HG03135 (cell line): Measurements from ENCODE around the gene ARCN1.

Experiments used
- ATAC-seq: cut with Tn5 transposase; IDR thresholded peaks from one replicate; pipeline ENCODE4 v1.9.1; 2021; ENCODE audit warnings: mild to moderate bottlenecking, moderate library complexity; ENCODE audit not compliant: unreplicated experiment

Gene ARCN1

DNA sequence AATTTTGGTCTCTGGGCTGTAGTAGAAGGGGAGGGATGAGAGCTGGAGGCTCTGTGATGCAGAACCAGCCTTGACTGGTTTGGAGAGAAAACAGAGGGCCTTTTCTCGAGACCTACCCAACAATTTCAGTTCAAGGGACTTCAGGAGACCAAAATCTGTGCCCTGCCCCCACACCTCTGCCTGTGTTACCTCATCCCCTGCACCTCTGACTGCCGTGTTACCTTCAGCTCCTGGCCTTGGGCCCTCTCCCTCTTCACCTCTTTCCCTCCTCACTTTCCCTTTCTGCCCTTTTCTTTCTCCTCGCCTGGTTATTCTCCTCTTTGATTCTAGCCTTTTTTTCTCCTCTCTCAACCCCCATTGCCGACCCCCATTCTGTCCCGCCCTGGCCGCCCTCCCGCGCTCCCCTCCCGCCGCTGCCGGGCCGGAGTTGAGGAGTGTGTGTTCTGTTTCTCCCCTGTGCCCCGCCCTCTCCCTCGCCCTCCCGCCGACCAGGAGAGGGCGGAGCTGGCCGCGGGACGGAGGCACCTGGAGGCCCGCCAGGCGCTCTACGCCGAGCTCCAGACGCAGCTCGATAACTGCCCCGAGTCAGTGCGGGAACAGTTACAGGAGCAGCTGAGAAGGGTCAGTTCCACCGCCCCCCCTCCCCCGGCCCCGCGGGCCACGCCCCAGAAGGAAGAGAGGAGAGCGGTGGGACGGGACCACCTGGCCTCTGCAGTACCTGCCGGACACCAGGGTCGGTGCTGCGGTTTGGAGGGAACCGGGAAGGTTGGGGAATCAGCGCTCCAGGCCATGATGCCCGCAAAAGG lies 62.4 kb downstream of the ARCN1 start:
- ATAC-seq: no peak

DNA sequence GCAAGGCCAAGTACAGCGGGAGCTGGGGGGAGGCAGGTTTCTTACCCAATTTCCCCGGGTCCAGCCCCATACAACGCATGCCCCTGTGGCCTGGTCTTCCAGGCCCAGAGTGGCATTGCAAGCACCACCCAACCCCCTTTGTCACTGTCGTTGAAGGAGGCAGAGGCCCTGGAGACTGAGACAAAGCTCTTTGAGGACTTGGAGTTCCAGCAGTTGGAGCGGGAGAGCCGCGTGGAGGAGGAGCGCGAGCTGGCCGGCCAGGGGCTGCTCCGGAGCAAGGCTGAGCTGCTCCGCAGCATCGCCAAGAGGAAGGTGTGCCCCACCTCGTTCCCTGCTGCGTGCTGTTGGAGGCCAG lies 63.0 kb downstream of the ARCN1 start:
- ATAC-seq: no peak

DNA sequence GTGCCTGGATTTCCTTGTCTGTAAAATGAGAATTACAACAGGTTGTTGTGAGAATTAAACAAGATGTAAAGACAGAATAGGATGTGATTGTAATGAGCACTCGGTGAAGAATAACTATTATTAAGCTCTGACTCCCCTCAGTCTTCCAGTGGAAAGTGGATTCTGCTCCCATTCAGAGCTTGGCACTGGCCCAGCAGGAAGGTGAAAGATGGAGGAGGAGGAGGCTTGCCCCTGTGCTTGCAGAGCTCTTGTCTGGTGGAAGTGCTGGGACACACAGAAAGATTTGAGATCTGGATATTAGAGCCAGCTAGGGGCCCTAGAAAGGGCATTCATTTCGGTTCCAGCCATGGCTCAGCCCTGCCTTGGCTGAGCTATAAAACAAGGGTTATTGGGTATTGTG lies 63.4 kb downstream of the ARCN1 start:
- ATAC-seq: no peak

DNA sequence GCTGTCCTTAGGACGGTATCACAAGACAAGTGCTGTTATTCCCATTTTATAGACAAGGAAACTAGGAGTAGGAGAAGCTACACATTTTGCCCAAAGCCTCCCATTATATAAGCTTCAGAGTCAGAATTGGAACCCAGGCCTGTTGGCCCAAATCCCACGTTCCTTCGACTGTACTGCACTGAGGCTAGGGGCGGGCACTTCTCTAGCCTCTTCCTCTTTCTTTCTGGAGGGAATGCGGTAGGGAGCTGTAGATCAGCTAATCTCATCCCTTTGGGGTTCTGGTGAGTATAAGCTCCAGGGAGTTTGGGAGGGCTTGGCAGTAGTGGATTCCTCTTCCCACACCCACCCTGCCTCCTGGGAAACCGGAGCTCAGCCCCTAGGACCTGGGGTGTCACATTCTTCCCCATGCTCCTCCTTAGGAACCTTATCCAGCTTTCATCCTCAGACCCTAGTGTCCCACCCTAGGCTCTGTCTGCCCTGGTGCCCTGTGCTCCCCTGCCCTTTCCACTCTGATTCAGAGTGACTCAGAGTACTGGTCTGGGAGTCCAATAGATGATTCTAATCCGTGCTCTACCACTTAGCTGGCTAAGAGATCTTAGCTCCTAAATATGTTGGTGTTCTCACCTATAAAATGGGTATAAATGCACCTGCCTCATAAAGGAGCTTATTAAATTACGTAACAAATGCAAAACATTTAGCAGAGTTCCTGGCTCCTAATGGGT lies 64.5 kb downstream of the ARCN1 start:
- no peak for ATAC-seq

DNA sequence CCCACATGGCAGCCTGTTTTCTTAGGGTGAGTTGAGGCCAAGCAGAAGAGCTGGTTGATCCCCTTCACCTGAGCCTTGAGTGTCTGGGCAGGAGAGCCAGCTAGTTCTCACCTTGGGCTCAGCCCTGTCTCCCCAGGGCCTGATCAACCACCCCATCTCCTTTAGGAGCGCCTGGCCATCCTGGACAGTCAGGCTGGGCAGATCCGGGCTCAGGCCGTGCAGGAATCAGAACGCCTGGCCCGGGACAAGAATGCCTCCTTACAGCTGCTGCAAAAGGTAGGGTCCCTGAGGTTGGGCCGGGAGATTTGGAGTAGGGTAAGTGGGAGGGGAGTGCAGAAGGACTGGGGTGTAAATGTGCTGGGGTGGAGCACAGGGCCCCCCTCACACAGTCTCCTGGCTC lies 66.5 kb downstream of the ARCN1 start:
- ATAC-seq: no peak

DNA sequence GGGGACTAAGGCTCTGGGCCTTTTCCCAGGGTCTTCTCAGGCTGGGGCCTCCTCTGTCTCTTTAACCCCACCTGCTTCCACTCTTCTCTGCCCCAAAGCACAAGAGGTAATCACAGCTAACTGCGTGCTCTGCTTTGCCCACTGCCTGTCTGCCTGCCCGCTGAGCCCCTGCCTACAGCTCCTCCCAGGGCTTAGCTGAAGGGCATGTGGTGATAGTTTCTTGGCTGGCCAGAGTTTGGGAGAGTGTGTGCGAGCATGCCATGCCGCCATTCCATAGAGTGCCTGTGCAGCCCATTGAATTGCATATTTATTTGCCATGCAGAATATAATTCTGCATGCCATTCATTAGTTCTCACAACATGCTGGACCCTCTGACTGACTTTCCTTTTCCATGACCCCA lies 67.7 kb downstream of the ARCN1 start:
- no peak for ATAC-seq

DNA sequence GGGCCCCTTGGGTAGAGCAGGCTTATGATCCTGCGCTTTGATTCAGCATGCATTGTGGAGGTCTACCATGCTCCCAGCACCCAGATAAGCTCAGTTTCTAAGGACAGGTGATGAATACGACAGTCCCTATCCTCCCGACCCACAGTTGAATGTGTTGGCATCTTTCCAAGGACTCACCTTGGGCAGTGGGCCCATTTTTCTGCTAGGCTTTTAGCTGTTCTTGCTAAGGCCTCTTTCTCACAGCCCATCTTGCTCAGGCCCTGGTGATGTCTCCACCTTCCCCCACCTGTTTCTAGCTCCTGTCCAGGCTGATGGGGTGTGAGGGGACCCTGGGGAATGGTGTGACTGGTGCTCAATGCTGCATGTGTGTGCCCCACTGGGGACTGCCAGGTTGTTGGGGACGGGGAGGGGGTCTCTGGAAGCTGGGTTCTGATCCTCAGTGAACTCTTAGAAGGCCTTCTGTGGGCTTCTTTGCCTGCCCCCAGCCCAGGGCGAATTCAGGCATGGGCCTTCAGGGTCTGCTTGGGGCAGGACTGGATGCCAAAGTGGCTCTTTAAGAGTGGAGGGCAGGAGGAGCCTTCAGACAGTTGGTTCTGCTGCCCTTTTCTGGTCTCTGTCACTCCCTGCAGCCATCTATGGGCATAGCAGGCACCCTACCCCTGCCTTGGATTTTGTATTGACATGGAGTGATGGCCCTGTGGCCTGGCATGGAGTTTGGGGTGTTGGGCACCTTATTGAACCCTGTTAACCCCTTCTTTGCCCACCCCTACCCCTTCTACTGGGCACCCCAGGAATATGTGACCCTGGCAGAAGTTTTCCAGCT lies 68.3 kb downstream of the ARCN1 start:
- no peak for ATAC-seq

DNA sequence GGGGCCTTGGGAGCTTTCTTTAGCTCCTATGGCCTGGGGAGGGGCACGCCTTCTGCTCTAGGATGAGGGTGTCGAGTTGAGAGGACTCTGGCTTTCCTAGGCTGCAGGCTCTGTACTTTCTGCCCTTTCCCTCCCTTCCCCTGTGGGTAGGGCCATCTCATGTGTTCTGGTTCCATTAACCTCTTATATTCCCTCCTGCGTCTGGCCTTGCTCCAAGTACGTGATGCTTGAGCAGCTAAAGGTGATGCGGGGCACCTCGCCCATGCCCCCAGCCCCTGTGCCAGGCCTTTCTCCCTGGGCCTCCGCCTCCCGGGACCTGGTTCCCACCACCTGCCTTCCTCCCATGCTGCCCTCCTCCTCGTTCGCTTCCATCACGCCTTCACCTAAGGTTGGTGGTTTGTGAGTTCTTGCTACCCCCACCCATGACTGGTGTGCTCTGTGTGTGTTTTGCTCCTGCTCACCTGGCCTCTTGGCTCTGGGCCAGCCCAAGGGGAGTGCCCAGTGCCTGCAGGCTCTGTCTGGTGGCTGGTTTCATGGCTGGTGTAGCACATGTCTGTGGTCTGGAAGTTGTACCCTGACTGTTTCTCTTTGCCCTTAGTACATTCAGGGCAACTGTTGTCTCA lies 69.3 kb downstream of the ARCN1 start:
- ATAC-seq: no peak

DNA sequence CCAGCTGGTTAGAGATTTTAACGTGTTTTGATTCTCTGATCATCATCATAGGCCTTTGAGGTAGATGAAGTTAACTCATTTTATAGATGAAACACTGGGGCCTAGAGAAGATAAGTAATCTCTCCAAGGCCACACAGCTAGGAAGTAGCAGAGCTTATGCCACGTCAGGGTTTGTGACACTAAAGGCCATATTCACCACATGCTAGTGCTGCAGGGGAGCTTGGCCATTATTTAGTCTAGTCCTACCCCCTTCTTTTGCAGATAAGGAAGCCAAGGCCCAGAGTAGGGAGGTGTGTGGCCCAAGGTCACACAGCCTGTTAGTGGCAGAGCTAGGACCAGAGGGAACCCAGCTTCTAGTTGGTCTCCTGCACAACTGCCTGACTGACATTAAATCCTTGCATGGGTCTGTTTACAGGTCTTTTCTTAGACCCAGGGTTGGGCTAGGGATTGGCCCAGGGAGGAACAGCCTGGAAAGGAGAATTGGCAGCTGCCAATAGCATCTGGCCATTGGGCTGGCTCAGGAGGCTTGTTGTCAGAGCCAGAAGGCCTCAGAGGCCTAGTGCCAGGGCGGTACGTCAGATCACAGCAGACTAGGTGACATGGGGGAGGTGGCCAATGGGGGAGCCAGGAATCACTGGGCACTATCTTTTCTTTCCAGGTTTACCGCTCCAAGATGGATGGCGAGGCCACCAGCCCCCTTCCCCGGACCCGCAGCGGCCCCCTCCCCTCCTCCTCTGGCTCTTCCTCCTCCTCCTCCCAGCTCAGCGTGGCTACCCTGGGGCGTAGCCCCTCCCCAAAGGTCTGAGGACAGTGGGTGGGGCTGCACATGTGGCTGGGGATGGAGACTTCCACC lies 71.2 kb downstream of the ARCN1 start:
- ATAC-seq: no peak

DNA sequence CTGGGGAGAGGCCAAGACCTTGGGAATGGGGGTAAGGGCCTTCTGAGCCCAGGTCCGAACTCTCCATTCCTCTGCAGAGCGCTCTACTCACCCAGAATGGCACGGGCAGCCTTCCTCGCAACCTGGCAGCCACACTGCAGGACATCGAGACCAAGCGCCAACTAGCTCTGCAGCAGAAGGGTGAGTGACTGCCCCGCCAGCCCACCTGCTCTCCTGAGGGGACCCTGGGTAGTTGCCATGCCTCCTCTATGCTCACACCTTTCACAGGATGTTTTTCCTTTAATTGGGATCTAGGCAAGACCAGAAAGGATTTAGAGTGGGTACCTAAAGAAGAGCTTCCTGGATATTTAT lies 71.8 kb downstream of the ARCN1 start:
- no peak for ATAC-seq

DNA sequence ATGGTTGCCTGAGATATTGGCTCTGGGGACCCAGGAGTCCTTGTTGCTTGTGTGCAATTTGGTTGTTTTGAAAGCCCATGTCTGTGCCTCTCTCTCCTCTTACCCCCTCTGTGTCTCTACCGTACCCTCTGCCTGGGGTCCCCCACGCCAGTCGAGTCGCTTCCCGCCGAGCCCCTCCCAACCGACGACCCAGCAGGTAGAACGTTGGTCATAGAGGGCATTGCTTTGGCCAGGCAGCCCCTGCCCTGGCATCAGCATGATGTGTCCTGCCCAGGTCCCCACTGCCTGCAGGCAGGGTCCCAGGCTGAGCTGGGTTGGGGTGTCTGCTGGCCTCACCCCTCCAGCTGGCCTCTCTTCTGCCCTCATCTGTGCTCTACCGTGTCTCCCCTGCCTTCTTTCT lies 72.3 kb downstream of the ARCN1 start:
- ATAC-seq: no peak

DNA sequence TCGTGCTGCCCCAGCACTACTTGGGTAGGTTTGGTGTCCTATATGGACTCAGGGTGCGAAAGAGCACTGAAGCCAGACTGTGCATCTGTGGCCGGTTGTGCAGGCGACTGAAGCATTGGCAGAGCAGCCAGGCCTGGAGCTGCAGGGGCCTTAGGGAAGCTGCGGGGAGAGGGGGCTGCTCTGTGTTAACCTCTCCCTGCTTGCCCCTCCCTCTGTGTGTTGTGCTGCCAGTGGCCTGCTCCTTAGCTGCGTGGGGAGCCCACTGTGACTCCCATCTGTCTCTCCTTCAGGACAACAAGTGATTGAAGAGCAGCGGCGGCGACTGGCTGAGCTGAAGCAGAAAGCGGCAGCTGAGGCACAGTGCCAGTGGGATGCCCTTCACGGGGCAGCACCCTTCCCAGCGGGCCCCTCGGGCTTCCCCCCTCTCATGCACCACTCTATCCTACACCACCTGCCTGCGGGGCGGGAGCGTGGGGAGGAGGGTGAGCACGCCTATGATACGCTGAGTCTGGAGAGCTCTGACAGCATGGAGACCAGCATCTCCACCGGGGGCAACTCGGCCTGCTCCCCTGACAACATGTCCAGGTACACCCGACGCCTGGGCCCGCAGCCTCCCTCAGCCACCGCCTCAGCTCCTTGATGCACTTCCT lies 73.0 kb downstream of the ARCN1 start:
- ATAC-seq: no peak

DNA sequence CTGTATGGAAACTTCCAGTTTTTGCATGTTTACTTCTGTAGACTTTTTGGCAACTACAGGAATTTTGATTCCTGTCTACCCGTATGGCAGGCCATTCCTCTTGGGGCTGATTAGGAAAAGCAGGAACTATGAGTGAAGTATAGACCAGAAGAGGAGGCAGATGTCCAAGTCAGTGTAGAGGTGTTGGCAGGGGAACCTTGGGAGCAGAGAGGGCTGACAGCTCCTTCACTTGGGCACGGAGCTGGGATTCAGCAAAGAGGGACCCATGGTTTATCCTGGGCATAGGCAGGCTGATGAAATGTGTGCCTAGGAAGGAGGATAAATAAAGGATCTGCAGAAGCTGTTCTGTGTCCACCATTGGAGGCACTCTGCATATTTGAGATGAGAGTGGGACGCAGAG lies 74.2 kb downstream of the ARCN1 start:
- no peak for ATAC-seq

DNA sequence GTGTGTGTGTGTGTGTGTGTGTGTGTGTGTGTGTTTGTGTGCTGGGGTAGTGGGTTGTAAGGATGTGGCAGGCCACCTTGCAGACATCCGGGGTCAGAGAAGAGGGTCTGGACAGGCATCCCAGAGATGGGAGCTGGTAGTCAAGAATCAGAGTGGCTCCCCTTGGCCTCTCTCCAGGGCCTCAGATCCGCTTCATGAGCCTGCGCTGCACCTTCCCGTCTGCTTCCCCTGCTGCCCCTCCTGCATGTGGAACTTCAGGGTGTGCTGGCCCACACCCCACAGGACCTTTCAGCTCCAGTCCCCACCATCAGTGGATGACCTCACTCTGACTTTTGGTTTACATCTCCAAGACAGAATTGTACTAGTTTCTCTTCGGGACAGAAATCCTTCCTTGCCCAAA lies 76.1 kb downstream of the ARCN1 start:
- ATAC-seq: no peak

DNA sequence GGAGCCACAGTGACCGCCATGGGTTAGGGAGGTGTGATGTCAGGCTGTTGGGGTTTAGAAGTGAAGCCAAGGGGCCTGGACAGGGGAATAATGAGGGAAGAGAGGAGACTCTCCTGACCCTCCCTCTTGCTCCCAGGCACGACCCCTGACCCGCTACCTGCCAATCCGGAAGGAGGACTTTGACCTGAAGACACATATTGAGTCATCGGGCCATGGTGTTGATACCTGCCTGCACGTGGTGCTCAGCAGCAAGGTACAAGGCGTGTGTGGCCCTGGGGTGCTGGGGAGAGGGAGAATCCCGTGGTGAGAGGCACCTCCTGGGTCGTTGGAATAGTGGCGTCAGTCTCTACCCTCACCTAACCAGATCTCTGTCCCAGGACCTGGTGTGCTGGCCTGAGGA lies 77.7 kb downstream of the ARCN1 start:
- no peak for ATAC-seq

DNA sequence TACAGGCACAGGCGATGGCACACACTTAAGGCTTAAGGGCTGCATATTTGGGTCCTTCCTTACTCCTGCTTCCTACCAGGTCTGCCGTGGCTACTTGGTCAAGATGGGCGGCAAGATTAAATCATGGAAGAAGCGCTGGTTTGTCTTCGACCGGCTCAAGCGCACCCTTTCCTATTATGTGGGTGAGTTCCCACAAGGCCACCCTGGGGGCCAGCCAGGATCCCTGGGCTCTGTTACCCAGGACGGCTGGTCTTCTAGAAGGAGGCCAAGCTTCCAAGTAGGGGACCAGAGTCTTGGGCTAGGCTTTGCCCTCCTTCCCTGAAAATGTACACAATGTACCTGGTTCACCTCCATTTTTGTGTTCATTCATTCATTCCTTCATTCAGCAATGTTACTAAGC lies 78.2 kb downstream of the ARCN1 start:
- ATAC-seq: no peak

DNA sequence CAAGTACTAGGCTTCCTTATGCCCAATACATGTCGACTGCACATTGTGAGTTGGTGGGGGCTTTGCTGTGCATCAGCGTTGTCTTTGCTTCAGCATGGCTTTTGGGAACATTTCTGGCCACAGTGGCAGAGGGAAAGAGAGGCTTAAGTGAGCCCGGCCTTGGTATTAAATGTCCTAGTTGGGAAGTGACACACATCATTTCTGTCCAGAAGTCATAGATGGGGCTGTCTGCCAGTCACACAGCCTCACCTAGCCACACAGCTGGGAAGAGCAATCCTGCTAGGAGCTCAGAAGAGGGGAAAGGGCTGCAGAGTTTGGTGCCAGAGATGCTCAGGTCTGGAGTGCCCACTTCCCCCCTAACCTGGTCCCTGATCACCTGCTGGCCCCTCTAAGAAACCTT lies 79.6 kb downstream of the ARCN1 start:
- no peak for ATAC-seq
